NB4 (cell line): ENCODE data around the gene UBE2L5.
A peak's percentile ranks its signal among the peaks of the same experiment; 100 is the strongest.

Experiments
- CTCF ChIP-seq: IDR thresholded peaks from one replicate; pipeline ENCODE4 v1.5.1; 2012; ENCODE audit warnings: low read depth, low read length
- MAX ChIP-seq: IDR thresholded peaks from 2 replicates; pipeline ENCODE4 v1.6.1; 2011; ENCODE audit warnings: low read depth, low read length
- MYC ChIP-seq: IDR thresholded peaks from 2 replicates; pipeline ENCODE4 v1.6.1; 2011; ENCODE audit warnings: low read depth, low read length
- POLR2A ChIP-seq: IDR thresholded peaks from 2 replicates; pipeline ENCODE4 v1.6.1; 2011; ENCODE audit warnings: mild to moderate bottlenecking; ENCODE audit not compliant: insufficient read length; ENCODE audit errors: extremely low read depth

DNA sequence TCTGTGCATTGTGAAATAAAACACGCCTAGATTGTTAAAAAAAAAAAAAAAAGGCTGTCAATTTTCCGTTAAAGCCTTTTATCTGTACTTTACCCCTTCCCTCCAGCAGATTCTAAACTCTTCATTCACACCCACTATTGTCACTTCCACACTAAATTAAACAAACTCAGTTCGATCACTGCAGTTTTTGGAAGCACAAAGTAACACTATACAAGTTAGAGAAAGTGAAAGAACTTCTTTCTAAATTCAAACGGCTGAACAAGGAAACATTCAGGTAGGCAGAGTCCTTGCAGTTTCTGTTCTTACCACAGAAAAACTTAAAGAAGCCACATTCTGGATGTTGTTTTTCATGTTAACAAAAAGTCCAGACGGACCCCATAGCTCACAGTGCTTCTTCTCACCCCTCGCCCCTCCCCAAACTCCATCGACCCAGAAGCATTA, 27.5 kb upstream of the UBE2L5 start:
- TF ChIP-seq CTCF (no peak), POLR2A (no peak), MAX (no peak), MYC (peak; percentile 45; the same call in 1 of the 2 replicates)
